Subcutaneous preadipocyte (primary cell): ENCODE data around the gene LRP5. TPM values are rescaled to one million over a fixed set of nuclear protein-coding genes. Genes with fewer than 3 reads are reported as not detected.

ENCODE experiments used
- small RNA-seq: library from RNA; depleted of rRNA; stranded (forward); fragments of <200 nt; gene quantifications from one replicate; pipeline ENCODE3, GENCODE V24; 2012
- total RNA-seq: library from RNA; depleted of rRNA; stranded (reverse); fragments of >200 nt; gene quantifications from 2 replicates; pipeline ENCODE4 v1.2.3, GENCODE V29; 2012

Gene LRP5
- total RNA-seq: 19.5 and 20.1 TPM in 2 replicates

DNA sequence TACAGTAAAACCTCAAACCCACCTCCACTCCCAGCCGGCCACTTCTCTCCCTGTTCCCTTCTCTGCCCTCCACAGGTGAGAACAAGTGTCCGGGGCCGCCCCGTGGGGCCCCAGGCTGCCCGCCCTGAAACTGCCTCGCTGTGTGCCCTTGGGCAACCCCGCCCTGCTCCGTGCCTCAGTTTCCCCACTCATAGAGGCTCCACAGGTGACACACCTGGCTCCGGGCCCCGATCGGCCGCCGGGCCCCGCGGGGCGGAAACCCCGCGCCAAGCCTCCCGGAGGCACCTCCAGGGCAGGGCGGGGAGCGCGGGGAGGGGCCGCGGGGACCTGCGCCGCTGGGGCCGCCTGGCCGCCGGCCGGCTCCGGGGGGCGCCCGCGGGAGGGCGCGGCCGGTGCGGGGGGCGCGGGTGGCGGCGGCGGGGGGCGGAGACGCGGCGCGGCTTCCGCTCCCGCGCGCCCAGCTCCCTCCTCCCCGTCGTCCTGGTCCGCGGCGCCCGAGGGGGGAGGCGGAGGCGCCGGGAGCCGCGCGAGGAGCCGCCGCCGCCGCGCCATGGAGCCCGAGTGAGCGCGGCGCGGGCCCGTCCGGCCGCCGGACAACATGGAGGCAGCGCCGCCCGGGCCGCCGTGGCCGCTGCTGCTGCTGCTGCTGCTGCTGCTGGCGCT lies at the start of gene LRP5:
TSS of gene LRP5 (plus strand) at position 475 of the 663 bp plus-strand sequence. CDS start at position 599, 124 bp downstream.

DNA sequence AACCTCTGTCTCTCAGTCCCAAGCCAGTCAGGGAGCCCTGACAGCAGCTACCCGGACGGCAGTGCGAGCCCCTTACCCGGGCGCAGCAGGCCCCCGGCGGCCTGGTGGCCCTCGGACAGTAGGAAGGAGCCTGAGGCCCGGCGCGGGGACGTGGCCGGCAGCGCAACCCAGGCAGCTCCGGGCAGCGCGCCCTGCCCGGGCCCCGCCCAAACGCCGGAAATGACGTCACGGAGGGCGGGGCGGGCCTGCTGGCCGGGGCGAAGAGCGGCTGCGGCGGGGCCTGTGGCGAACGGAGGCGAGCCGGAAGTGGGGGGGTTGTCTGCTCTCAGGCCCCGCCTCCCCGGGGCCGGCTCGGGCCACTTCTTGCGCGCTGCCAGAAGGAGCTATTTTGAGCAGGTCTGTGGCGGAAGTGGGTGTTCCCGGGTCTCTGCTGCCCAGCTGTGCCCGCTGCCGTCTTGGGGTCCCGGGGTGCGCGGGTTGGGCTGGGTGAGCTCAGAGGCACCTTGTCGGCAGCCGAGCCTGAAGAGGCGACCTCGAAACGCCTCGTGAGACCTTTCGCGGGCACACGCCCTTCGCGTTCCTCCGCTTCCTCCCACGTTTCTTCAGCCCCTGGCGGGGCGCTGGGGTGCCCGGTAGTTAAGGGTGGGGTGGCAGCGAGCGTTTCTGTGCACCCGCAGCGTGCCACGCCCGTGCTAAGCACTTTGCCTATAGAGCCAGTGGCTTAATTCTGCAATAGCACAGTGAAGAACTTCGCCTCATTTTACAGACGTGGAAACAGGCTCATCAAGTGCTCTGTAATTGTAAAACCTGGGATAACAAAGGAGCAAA lies 40.4 kb upstream of the LRP5 start, which contains the start of gene C11orf24:
TSS of gene C11orf24 (minus strand) at position 193 of the 828 bp plus-strand sequence. CDS start 8,206 bp downstream, outside the sequence.

DNA sequence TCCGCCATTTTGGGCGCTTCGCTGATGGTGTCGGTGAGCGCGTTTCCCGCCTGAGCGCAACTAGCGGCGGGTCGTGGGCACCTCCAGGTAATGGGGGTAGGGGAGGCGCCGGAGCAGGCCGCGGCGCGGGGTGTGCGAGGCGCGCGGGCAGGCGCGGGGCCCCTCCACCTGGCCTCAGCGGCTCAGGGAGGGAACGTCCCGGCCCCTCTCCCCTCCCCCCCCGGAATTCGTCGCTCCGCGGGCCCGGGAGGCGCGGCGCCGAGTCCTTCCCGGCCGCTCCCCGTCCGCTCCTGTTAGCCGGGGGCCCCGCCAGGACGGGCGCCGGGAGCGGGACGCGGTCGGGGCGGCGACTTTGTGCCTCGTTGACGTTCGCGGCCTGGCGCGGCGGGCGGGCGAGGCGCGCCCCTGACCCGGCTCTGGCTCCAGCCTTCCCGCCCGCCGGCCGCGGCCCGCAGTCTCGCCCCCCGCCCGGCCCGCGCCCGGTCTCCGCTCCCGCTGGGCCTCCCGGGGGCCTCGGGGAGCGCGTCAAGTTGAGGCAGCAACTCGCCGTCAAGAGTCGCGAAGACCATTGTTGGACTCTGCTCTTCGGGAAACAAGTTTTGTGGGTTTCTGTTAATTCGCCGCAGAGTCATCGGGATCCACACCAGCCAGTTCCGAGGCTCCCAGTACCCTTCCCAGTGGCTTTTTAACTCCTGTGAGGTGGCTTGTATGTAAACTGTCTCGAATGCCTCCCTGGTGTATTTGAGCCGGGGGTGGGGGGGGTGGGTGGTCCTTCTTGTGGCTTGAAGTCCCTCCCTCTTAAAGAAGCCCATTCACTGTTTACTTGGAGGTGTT lies 148.6 kb downstream of the LRP5 start, which contains the start of gene PPP6R3:
TSS of gene PPP6R3 (plus strand) at position 12 of the 834 bp plus-strand sequence. CDS start 76,913 bp downstream, outside the sequence.

Small RNA genes within 50 kb of the gene (small RNA-seq; reads per million reads assigned to genes)
- not detected for gene NDUFA3P2

Other genes starting within 250 kb of the LRP5 start
- gene CHKA, start 191.2 kb upstream of the LRP5 start, total RNA-seq: 8.5 and 10.2 TPM in 2 replicates
- gene KMT5B, start 99.3 kb upstream of the LRP5 start, total RNA-seq: 14.7 and 17.2 TPM in 2 replicates
- gene C11orf24, start 40.6 kb upstream of the LRP5 start, total RNA-seq: 27.9 and 32.6 TPM in 2 replicates
- gene PPP6R3, start 148.2 kb downstream of the LRP5 start, total RNA-seq: 109 and 145 TPM in 2 replicates